Measurements from ENCODE around the gene UGGT1.

UGGT1 gene

GRCh38 chr2:128228894-128229293, 137.9 kb downstream of the UGGT1 start:
- DNase-seq, result no peak

GRCh38 chr2:128232965-128233789, 142.2 kb downstream of the UGGT1 start:
- peak; percentile 80 for DNase-seq

- no peak for DNase-seq
Measured at GRCh38 chr2:128233790-128234395, 142.9 kb downstream of the UGGT1 start.

GRCh38 chr2:128234613-128235012, 143.6 kb downstream of the UGGT1 start:
- DNase-seq, result no peak

- DNase-seq, result no peak
Measured at GRCh38 chr2:128235581-128235980, 144.6 kb downstream of the UGGT1 start.

- DNase-seq, result no peak
Measured at GRCh38 chr2:128236491-128237035, 145.6 kb downstream of the UGGT1 start.

- no peak for DNase-seq
Measured at GRCh38 chr2:128237081-128237534, 146.1 kb downstream of the UGGT1 start.

GRCh38 chr2:128237911-128238697, 147.1 kb downstream of the UGGT1 start:
- no peak for DNase-seq

GRCh38 chr2:128241896-128242295, 150.9 kb downstream of the UGGT1 start:
- no peak for DNase-seq
